Body of pancreas (tissue), 4 donors: ENCODE results near the gene STK25. TPM values are rescaled to one million over a fixed set of nuclear protein-coding genes. Genes with fewer than 3 reads are reported as not detected.

Source experiments
- ATAC-seq: fragments of 150-250 bp; one replicate; pipeline ENCODE4 v1.9.1; 2016
- DNase-seq, 4 donors: peaks; one replicate each; pipeline ENCODE4 v3.0.0-alpha.2; 2019
- H3K27ac ChIP-seq, 4 donors: fragments of 200-600 bp; sonication (generic); 1 replicate in 3 of 4; 2 replicates in 1 of 4; pipeline versions ENCODE4 v1.5.1 to v1.6.1; 2016 to 2019; ENCODE audit warnings: mild to moderate bottlenecking in 1 of 4, mixed read lengths in 1 of 4, moderate library complexity in 1 of 4
- H3K27me3 ChIP-seq, 2 donors: fragments of 200-600 bp; sonication (generic); one replicate each; pipeline ENCODE4 v1.6.0; 2016; ENCODE audit warnings: mild to moderate bottlenecking in 1 of 2
- H3K36me3 ChIP-seq, 2 donors: fragments of 200-600 bp; sonication (generic); replicated peaks in 1 of 2; 2 replicates each; pipeline ENCODE4 v1.5.1; 2016; ENCODE audit warnings: low read depth in 2 of 2; ENCODE audit not compliant: insufficient read depth in 1 of 2
- H3K4me1 ChIP-seq: fragments of 200-600 bp; sonication (generic); one replicate; pipeline ENCODE4 v1.6.0; 2016
- H3K4me3 ChIP-seq, 2 donors: fragments of 200-600 bp; sonication (generic); 1 replicate in 1 of 2; 2 replicates in 1 of 2; pipeline ENCODE4 v1.5.1; 2016 to 2019
- H3K9me3 ChIP-seq, 3 donors: fragments of 200-600 bp; sonication (generic); 1 replicate in 2 of 3; 2 replicates in 1 of 3; pipeline ENCODE4 v1.5.1; 2016
- POLR2A ChIP-seq, 3 donors: fragments of 450-650 bp; IDR thresholded peaks; one replicate each; pipeline ENCODE4 v1.6.1; 2016; ENCODE audit warnings: antibody characterized with exemption in 3 of 3, mild to moderate bottlenecking in 2 of 3
- WGBS, 2 donors: methylation state at CpG; one replicate each; pipeline ENCODE4 v1.1.5; 2017; 5-methylcytosine and 5-hydroxymethylcytosine counted together
- intact Hi-C: fragments of 100-400 bp; cut with DNase I; formaldehyde crosslinking; loops from one replicate; pipeline ENCODE4 v1.15.1; 2023
- total RNA-seq, 2 donors: library from RNA; depleted of rRNA; stranded (reverse); fragments of >200 nt; gene quantifications; one replicate each; pipeline ENCODE4 v1.1.0, GENCODE V29; 2016
- TF ChIP-seq, protein P1 (sequence below), 7 experiments: fragments of 450-650 bp in 4 of 7; fragments of 200-600 bp in 3 of 7; sonication (generic) in 3 of 7; IDR thresholded peaks; one replicate each; pipeline ENCODE4 v1.5.1; 2016 to 2019; ENCODE audit warnings: antibody characterized with exemption in 7 of 7

Gene STK25
- total RNA-seq, 2 donors from 2014 or later = 129 to 144 TPM

GRCh38 chr2:241478166-241478565 is 30.2 kb downstream of the STK25 start:
- WGBS, 2 donors = 75 to 97% methylated on average over 4 to 8 of the region's 8 CpGs
- ATAC-seq (no peak), DNase-seq (no peak)
- Histone ChIP-seq H3K27ac (no peak overlapping the region), H3K27me3 (no peaks in the 10 kb centered on the region), H3K4me3 (no peak overlapping the region), H3K36me3 (no peaks in the 10 kb centered on the region), H3K9me3 (no peaks in the 10 kb centered on the region), H3K4me1 (no peaks in the 10 kb centered on the region)
- TF ChIP-seq POLR2A (IDR thresholded peaks at IDR 0.05) = no peak
- TF ChIP-seq, protein P1, sequence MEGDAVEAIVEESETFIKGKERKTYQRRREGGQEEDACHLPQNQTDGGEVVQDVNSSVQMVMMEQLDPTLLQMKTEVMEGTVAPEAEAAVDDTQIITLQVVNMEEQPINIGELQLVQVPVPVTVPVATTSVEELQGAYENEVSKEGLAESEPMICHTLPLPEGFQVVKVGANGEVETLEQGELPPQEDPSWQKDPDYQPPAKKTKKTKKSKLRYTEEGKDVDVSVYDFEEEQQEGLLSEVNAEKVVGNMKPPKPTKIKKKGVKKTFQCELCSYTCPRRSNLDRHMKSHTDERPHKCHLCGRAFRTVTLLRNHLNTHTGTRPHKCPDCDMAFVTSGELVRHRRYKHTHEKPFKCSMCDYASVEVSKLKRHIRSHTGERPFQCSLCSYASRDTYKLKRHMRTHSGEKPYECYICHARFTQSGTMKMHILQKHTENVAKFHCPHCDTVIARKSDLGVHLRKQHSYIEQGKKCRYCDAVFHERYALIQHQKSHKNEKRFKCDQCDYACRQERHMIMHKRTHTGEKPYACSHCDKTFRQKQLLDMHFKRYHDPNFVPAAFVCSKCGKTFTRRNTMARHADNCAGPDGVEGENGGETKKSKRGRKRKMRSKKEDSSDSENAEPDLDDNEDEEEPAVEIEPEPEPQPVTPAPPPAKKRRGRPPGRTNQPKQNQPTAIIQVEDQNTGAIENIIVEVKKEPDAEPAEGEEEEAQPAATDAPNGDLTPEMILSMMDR (IDR thresholded peaks at IDR 0.05) = no peak
- intact Hi-C loops = no loop called here

GRCh38 chr2:241475267-241475666 is 33.1 kb downstream of the STK25 start:
- Histone ChIP-seq H3K4me3 (no peak overlapping the region), H3K9me3 (no peaks in the 10 kb centered on the region), H3K27ac (no peak overlapping the region), H3K27me3 (no peaks in the 10 kb centered on the region), H3K36me3 (no peaks in the 10 kb centered on the region), H3K4me1 (no peaks in the 10 kb centered on the region)
- WGBS, 2 donors = 97 to 100% methylated on average over 1 to 3 of the region's 3 CpGs
- intact Hi-C loops = no loop called here
- no peak for ATAC-seq
- no peak for DNase-seq
- TF ChIP-seq, protein P1 (IDR thresholded peaks at IDR 0.05) = no peak
- TF ChIP-seq POLR2A (IDR thresholded peaks at IDR 0.05) = no peak

- intact Hi-C loops = no loop called here
- Histone ChIP-seq H3K36me3 (no peaks in the 10 kb centered on the region), H3K27ac (no peak overlapping the region), H3K9me3 (no peaks in the 10 kb centered on the region), H3K4me1 (no peaks in the 10 kb centered on the region), H3K27me3 (no peaks in the 10 kb centered on the region), H3K4me3 (no peak overlapping the region)
- no peak for DNase-seq
- WGBS, 2 donors = 96 to 100% methylated on average over 3 of the region's 3 CpGs
- no peak for ATAC-seq
- TF ChIP-seq, protein P1 (IDR thresholded peaks at IDR 0.05) = no peak
- TF ChIP-seq POLR2A (IDR thresholded peaks at IDR 0.05) = no peak
Observed at GRCh38 chr2:241473399-241473798, 35.0 kb downstream of the STK25 start.

GRCh38 chr2:241469746-241470145 is 38.6 kb downstream of the STK25 start:
- no peaks in the 10 kb centered on the region for H3K9me3 ChIP-seq
- no peaks in the 10 kb centered on the region for H3K4me1 ChIP-seq
- TF ChIP-seq, protein P1 (IDR thresholded peaks at IDR 0.05) = no peak
- TF ChIP-seq POLR2A (IDR thresholded peaks at IDR 0.05) = no peak
- H3K27me3 ChIP-seq = no peaks in the 10 kb centered on the region
- no peak overlapping the region for H3K4me3 ChIP-seq
- 79 to 87% methylated on average over 2 of the region's 2 CpGs for WGBS, 2 donors
- intact Hi-C loops = no loop called here
- ATAC-seq (no peak), DNase-seq (no peak)
- H3K36me3 ChIP-seq = no peaks in the 10 kb centered on the region
- no peak overlapping the region for H3K27ac ChIP-seq

DNA sequence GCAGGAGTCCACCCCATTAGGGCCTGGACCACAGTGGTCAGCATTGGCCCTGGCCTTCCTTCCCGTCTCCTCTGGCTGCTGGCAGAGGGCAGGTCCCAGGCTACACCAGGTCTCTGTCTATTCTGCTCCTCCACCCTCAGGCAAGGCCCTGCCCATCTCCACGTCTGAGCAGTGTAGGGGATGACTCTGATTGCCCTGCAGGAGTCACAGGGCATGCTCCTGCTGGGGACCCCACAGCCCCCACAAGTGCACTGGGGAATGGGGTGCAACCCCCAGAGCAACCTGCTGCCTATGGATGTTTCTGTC is 40.0 kb downstream of the STK25 start:
- no peak overlapping the region for H3K4me3 ChIP-seq
- H3K4me1 ChIP-seq = no peaks in the 10 kb centered on the region
- DNase-seq = no peak
- ATAC-seq = no peak
- intact Hi-C loops = no loop called here
- 77% methylated on average over 2 of the region's 2 CpGs; no CpG with 5 or more reads in 1 of the 2 donors for WGBS, 2 donors
- TF ChIP-seq, protein P1 (IDR thresholded peaks at IDR 0.05) = no peak
- TF ChIP-seq POLR2A (IDR thresholded peaks at IDR 0.05) = no peak
- no peak overlapping the region for H3K27ac ChIP-seq
- no peaks in the 10 kb centered on the region for H3K36me3 ChIP-seq
- H3K9me3 ChIP-seq = no peaks in the 10 kb centered on the region
- H3K27me3 ChIP-seq = no peaks in the 10 kb centered on the region
